MCF 10A (cell line): Measurements from ENCODE around the gene ADAM8. TPM values are rescaled to one million over a fixed set of nuclear protein-coding genes. Genes with fewer than 3 reads are reported as not detected.
"Not testable (repeated sequence)": the region's sequence is repeated elsewhere in the genome, so short reads cannot be mapped to it uniquely, and the experiment has no call there.

Experiments used
- BruUV-seq: library from RNA; stranded (reverse); fragments of 400-500 nt; replicated peaks from 2 replicates; lab custom pipeline; 2021; lab: Mats Ljungman, UMichigan
- CTCF ChIA-PET: fragments of 300-600 bp; sonication (Branson Sonifier 250); formaldehyde crosslinking; extraction: SDS; loops from one replicate; lab custom pipeline; 2021; ENCODE audit warnings: antibody characterized with exemption, inconsistent platforms; lab: Yijun Ruan, JAX
- POLR2A ChIA-PET: fragments of 300-600, 350-650 bp; sonication (Branson Sonifier 250); formaldehyde crosslinking; extraction: SDS; loops from one replicate; lab custom pipeline; 2020; ENCODE audit warnings: antibody characterized with exemption, inconsistent platforms; lab: Yijun Ruan, JAX
- DNase-seq: peaks from one replicate; pipeline ENCODE4 v3.0.0-alpha.2; 2018; ENCODE audit not compliant: unreplicated experiment
- H3K27ac Mint-ChIP-seq: one replicate; pipeline ENCODE4 v1.8.0; 2022; ENCODE audit warnings: mild to moderate bottlenecking, low read depth, mixed read lengths; ENCODE audit not compliant: unreplicated experiment
- H3K27me3 Mint-ChIP-seq: one replicate; pipeline ENCODE4 v1.8.0; 2022; ENCODE audit warnings: mixed read lengths; ENCODE audit not compliant: insufficient read depth, unreplicated experiment
- H3K36me3 Mint-ChIP-seq: one replicate; pipeline ENCODE4 v1.8.0; 2022; ENCODE audit warnings: mild to moderate bottlenecking, moderate library complexity, mixed read lengths; ENCODE audit not compliant: insufficient read depth, unreplicated experiment
- H3K4me1 Mint-ChIP-seq: one replicate; pipeline ENCODE4 v1.8.0; 2022; ENCODE audit warnings: mixed read lengths; ENCODE audit not compliant: insufficient read depth, unreplicated experiment
- H3K4me3 Mint-ChIP-seq: one replicate; pipeline ENCODE4 v1.8.0; 2022; ENCODE audit warnings: mild to moderate bottlenecking, moderate library complexity, mixed read lengths; ENCODE audit not compliant: unreplicated experiment
- H3K9me3 Mint-ChIP-seq: one replicate; pipeline ENCODE4 v1.8.0; 2022; ENCODE audit warnings: mixed read lengths; ENCODE audit not compliant: unreplicated experiment
- intact Hi-C: fragments of 100-400 bp; cut with micrococcal nuclease; formaldehyde crosslinking; loops from 2 replicates; pipeline ENCODE4 v1.14.1; 2022
- total RNA-seq: library from RNA; stranded (reverse); gene quantifications from 2 replicates; pipeline ENCODE4 v1.2.3, GENCODE V29; 2022
- TF ChIP-seq, protein P1 (sequence below): fragments of 200-600 bp; IDR thresholded peaks from one replicate; pipeline ENCODE4 v1.8.0; 2022; ENCODE audit warnings: antibody characterized with exemption, mild to moderate bottlenecking; ENCODE audit not compliant: unreplicated experiment

The ADAM8 gene
- total RNA-seq, 1 experiment from 2014 or later, result 23.2 TPM

- Mint-ChIP-seq H3K4me3 (no peak overlapping the region), H3K4me1 (peaks cover 11% of the 10 kb centered on the region), H3K36me3 (no peaks in the 10 kb centered on the region), H3K27ac (no peak overlapping the region), H3K27me3 (no peaks in the 10 kb centered on the region), H3K9me3 (no peaks in the 10 kb centered on the region)
- TF ChIP-seq, protein P1, sequence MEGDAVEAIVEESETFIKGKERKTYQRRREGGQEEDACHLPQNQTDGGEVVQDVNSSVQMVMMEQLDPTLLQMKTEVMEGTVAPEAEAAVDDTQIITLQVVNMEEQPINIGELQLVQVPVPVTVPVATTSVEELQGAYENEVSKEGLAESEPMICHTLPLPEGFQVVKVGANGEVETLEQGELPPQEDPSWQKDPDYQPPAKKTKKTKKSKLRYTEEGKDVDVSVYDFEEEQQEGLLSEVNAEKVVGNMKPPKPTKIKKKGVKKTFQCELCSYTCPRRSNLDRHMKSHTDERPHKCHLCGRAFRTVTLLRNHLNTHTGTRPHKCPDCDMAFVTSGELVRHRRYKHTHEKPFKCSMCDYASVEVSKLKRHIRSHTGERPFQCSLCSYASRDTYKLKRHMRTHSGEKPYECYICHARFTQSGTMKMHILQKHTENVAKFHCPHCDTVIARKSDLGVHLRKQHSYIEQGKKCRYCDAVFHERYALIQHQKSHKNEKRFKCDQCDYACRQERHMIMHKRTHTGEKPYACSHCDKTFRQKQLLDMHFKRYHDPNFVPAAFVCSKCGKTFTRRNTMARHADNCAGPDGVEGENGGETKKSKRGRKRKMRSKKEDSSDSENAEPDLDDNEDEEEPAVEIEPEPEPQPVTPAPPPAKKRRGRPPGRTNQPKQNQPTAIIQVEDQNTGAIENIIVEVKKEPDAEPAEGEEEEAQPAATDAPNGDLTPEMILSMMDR, result no peak
- intact Hi-C loops, result no loop called here
- CTCF ChIA-PET, result interaction anchor here (0.9 to 1.0 kb wide), 3 partner anchors 9 to 124 kb away, joined by 3 to 5 read pairs (median 3); no protein-coding TSS in a partner anchor
- POLR2A ChIA-PET, result interaction anchor here (0.7 to 1.8 kb wide), 2 partner anchors 10 to 365 kb away, joined by 4 to 6 read pairs; no protein-coding TSS in a partner anchor
- BruUV-seq, result no TSS peak
- DNase-seq, result no peak
Measured at GRCh38 chr10:133267293-133267692, 9.4 kb downstream of the ADAM8 start.

GRCh38 chr10:133266056-133266795 lies 10.4 kb downstream of the ADAM8 start:
- Mint-ChIP-seq H3K27ac (no peak overlapping the region), H3K27me3 (no peaks in the 10 kb centered on the region), H3K9me3 (no peaks in the 10 kb centered on the region), H3K4me1 (peaks cover 11% of the 10 kb centered on the region), H3K36me3 (no peaks in the 10 kb centered on the region), H3K4me3 (no peak overlapping the region)
- TF ChIP-seq, protein P1, result no peak
- BruUV-seq, result no TSS peak
- intact Hi-C loops, result no loop called here
- ChIA-PET CTCF (interaction anchor here (1.0 to 1.1 kb wide), 2 partner anchors 9 to 12 kb away, joined by 3 to 5 read pairs; no protein-coding TSS in a partner anchor), POLR2A (interaction anchor here (1.1 kb wide), 1 partner anchor 41 kb away, joined by 3 read pairs; no protein-coding TSS in a partner anchor)
- DNase-seq, result no peak

GRCh38 chr10:133265052-133265451 lies 11.6 kb downstream of the ADAM8 start:
- peaks cover 22% of the 10 kb centered on the region for H3K4me1 Mint-ChIP-seq
- H3K27me3 Mint-ChIP-seq, H3K4me3 Mint-ChIP-seq, DNase-seq, H3K27ac Mint-ChIP-seq, H3K9me3 Mint-ChIP-seq, BruUV-seq, intact Hi-C loops, H3K36me3 Mint-ChIP-seq: not testable (repeated sequence)
- ChIA-PET POLR2A (interaction anchor here (0.7 to 1.1 kb wide), 2 partner anchors 11 to 42 kb away, joined by 3 read pairs; no protein-coding TSS in a partner anchor), CTCF (interaction anchor here (1.2 kb wide), 1 partner anchor 10 kb away, joined by 3 read pairs; no protein-coding TSS in a partner anchor)

DNA sequence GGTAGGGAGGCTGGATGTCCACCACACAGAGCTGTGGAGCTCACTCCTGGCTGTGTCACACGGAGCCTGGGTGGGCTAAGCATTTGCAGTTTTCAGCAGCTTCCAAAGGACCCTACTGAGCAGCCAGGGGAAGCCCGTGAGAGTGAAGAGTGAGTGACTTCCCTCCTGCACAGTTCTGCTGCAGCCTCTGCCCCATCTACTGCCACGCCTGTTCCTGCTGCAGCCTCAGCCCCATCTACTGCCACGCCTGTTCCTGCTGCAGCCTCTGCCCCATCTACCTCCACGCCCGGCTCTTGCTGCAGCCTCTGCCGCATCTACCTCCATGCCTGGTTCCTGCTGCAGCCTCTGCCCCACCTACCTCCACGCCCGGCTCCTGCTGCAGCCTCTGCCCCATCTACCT lies 12.2 kb downstream of the ADAM8 start:
- intact Hi-C loops, result no loop called here
- ChIA-PET POLR2A (no interaction called here), CTCF (interaction anchor here (1.2 to 1.3 kb wide), 2 partner anchors 11 to 43 kb away, joined by 3 to 7 read pairs; no protein-coding TSS in a partner anchor)
- peaks cover 26% of the 10 kb centered on the region for H3K4me1 Mint-ChIP-seq
- H3K27me3 Mint-ChIP-seq, result no peaks in the 10 kb centered on the region
- peak; percentile 18 for DNase-seq
- H3K4me3 Mint-ChIP-seq, result no peak overlapping the region
- no peak overlapping the region for H3K27ac Mint-ChIP-seq
- TF ChIP-seq, protein P1, result no peak
- H3K36me3 Mint-ChIP-seq, result no peaks in the 10 kb centered on the region
- BruUV-seq, result no TSS peak
- H3K9me3 Mint-ChIP-seq, result no peaks in the 10 kb centered on the region
